HG03045 (cell line): ENCODE measurements around the gene ZKSCAN1.
A peak's percentile ranks its signal among the peaks of the same experiment; 100 is the strongest.
"Not testable (repeated sequence)": the region's sequence is repeated elsewhere in the genome, so short reads cannot be mapped to it uniquely, and the experiment has no call there.

Source experiments
- ATAC-seq: cut with Tn5 transposase; IDR thresholded peaks from one replicate; pipeline ENCODE4 v1.9.1; 2021; ENCODE audit warnings: mild to moderate bottlenecking, moderate library complexity; ENCODE audit not compliant: unreplicated experiment

ZKSCAN1 gene

DNA sequence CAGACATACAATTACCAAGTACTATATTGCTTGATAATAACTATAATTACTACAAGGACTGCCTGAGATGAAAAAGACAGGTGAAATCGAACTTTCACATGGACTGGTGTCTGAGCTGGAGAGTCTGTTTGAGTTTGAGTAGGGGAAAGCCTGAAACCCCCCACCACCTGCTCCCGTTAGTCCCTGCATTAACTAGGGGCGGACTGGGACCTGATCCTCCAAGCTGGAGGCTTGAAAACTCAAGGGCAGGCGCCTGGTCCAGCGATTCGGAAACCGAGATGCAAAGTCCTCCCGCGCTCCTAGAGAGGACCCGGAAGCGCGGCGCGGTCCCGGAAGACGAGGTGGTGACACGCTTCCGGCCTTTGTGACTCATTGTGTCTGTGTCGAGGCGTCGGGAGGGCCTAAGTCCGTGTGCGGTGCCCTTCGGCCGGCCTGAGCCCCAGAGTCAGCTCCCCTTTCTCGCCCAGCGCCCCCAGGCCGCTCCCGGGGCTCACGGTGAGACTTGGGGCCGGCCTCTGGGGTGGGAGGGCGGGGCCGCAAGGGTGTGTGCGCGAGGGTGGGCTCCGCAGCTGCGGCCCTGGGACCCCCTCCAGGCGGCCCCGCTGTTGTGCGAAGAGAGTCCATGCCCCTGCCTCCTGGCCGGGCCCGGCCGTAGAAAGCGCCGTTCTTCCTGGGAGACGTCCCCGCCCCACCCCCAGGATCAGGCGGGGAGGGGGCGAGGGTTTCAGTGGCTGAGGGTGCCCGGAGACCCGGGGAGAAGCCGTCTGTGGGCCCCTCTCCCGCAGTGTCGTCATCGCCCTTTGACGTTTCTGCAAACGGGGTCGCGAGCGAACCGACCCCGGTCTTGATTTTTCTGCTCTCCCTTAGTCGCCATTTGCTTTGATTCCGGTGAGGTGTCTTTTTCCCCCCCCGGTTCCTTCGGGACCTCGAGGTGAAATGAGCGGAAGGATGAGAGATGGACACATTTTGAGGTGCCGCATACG is at the start of gene ZKSCAN1:
TSS of gene ZKSCAN1 (plus strand) at position 365 of the 983 bp plus-strand sequence. CDS start 7,911 bp downstream, outside the sequence.
- peak; percentile 92 for ATAC-seq

DNA sequence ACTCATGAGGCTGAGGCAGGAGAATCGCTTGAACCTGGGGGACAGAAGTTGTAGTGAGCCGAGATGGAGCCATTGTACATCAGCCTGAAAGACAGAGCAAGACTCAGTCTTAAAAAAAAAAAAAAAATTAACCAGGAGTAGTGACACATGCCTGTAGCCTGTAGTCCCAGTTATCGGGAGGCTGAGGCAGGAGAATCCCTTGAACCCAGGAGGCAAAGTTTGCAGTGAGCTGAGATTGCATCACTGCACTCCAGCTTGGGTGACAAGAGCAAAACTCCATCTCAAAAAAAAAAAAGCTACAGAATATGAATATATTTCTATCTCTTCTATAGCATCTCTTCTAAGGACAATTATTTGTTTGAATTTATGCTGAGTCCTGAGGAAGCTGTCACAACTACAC is 46.1 kb upstream of the ZKSCAN1 start:
- ATAC-seq = no peak

DNA sequence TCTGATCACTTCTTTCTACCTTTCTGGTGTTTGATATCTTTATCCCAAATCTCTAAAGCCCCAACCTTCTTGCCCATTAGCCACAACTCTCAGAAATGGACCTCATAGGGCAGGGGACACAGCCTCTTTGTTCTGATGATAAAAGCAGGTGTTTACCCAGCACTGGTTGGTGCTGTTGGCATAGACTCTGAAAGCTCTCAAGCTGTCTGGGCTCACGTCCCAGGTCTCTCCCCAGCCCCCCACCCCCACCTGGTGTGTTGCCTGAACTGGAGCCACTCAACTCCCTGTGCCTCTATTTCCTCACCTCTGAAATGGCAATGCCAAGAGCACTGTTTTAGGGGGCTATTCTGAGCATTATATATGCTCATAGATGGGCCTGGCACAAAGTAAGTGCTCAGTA is 45.6 kb upstream of the ZKSCAN1 start:
- ATAC-seq = not testable (repeated sequence)

DNA sequence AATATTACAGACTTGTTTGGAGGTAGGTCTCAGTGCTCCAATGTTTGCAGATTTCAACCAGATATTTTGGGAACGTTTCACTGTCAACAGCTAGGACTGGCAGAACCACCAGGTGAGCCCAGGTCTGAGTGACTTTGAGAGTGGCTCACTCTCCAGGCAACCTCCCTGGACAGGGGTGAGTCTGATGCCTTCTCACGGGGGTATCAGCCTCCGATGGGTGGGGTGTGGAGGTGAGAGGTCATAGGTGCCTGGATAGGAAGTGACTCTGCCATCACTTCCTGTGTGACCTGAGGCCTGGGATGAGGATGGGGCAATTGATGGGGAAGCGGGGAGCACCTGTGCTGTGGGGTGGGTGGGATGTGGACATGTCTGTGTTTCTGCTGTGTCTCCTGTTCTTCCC is 44.2 kb upstream of the ZKSCAN1 start:
- ATAC-seq = no peak

DNA sequence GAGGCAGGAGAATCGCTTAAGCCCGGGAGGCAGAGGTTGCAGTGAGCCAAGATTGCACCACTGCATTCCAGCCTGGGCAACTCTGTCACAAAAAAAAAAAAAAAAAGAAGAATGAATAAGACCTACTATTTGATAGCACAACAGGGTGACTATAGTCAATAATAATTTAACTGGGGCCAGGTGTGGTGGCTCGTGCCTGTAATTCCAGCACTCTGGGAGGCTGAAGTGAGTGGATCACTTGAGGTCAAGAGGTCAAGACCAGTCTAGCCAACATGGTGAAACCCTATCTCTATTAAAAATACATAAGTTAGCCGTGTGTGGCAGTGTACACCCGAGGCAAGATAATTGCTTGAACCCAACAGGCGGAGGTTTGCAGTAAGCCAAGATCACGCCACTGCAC is 41.6 kb upstream of the ZKSCAN1 start:
- not testable (repeated sequence) for ATAC-seq

DNA sequence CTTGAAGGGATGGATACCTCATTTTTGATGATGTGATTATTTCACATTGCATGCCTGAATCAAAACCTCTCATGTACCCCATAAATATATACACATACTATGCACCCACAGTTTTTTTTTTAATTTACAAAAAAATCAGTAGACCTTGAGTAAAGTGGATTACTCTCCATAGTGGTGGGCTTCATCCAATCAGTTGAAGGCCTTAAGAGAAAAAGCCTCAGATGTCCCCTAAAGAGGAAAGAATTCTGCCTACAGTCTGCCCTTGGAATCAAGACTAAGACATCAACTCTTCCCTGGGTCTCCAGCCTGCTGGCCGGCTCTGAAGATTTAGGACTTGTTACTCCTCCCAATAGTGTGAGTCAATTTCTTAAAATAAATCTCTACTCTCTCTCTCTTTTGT is 40.7 kb upstream of the ZKSCAN1 start:
- no peak for ATAC-seq

DNA sequence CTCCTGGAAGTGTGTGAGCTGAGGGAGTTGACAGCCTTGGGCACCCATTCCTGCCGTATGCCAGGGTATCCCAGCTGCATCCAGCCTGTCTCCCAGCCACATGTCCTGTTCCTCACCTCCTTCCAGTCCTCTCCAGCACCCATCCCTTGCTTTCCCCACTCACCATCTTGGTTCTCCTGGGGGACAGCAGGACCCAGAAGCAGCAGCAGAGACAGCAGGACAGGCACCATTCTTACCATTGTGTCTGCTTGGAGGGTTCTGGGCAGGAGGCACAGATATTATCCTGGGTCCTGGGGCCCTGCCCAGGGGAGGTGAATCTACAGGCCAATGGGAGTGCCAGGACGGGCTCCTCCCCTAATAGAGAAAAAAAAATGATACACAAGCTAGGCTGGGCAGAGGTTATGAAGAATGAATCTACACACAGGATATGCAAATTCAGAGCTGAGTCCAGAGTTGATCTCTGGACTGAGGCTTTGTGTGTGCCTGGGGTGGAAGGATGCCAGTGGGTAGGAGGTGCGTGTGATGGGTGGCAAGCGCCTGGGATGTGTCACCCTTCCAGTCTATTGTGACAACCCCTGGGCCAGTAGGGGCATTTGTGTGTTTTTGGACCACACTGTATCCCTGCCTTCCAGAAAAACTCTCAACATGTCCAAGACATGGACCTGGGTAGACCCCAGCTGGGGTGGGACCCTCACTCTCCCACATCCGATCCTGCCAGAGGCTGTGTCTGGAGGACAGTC is 39.4 kb upstream of the ZKSCAN1 start, which contains the start of gene AZGP1:
TSS of gene AZGP1 (minus strand) at position 250 of the 740 bp plus-strand sequence. CDS start at position 239, 11 bp downstream.
- no peak for ATAC-seq

DNA sequence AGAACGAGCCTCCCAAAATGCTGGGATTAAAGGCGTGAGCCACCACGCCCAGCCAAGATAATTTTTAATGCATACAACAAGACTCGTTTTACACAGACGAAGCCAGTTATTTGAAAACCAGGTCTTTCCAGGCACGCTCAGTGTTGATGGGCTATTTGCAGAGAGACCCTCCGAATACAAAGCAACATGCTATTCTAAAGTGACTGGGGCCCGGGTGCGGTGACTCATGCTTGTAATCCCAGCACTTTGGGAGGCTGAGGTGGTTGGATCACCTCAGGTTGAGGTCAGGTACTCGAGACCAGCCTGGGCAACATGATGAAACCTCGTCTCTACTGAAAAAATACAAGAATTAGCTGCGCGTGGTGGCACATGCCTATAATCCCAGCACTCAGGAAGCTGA is 38.8 kb upstream of the ZKSCAN1 start:
- ATAC-seq = no peak

DNA sequence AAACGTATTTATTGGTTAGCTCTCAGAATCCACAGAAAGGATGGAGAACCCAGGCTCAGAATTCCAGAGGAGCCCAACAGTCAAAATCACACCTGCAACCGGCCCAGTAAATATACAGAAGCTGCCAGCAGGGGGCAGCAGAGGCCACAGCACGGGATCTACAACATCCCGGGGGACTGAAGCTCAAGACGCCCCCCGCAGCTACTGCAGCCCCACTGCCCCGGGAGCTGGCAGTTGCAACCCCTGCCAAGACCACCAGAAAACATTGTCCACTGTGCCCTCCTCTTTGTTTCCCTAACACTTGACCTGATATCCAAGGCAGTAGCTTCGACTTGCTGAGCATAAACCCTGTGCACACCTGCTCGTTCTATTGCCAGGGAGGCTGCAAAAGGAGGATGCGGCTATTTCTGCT is 35.6 kb upstream of the ZKSCAN1 start:
- ATAC-seq = not testable (repeated sequence)

DNA sequence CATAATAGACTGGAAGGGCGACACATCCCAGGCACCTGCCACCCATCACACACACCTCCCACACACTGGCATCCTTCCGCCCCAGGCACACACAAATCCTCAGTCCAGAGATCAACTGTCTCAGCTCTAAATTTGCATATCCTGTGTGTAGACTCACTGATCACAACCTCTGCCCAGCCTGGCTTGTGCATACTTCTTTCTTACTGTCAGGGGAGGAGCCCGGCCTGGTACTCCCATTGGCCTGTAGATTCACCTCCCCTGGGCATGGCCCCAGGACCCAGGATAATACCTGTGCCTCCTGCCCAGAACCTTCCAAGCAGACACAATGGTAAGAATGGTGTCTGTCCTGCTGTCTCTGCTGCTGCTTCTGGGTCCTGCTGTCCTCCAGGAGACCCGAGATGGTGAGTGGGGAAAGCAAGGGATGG is 34.9 kb upstream of the ZKSCAN1 start:
- ATAC-seq = not testable (repeated sequence)

DNA sequence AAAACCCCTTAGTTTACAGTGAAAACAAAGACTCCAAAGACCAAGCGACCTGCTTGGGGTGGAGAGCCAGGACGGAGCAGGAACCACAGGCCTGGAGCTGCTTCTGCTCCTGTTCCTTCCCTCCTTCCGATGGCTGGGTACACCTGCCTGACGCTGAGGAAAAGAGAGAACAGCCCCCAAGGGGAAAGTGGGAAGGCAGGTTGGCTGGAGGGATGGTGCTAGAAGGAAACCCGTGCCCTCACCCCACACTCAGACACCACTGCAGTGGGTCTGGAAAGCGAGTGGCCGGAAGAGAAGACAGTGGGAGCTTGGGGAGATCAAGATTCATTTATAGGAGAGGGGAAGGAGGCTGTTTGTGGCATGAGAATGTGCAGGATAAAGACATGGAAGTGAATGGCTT is 34.3 kb upstream of the ZKSCAN1 start:
- not testable (repeated sequence) for ATAC-seq

DNA sequence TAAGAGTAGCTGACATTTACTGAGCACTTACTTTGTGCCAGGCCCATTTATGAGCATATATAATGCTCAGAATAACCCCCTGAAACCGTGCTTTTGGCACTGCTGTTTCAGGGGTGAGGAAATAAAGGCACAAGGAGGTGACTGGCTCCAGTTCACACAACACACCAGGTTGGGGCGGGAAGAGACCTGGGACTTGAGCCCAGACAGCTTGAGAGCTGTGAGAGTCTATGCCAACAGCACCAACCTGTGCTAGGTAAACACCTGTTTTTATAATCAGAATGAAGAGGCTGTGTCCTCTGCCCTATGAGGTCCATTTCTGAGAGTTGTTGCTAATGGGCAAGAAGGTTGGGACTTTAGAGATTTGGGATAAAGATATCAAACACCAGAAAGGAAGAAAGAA is 30.8 kb upstream of the ZKSCAN1 start:
- ATAC-seq = no peak

DNA sequence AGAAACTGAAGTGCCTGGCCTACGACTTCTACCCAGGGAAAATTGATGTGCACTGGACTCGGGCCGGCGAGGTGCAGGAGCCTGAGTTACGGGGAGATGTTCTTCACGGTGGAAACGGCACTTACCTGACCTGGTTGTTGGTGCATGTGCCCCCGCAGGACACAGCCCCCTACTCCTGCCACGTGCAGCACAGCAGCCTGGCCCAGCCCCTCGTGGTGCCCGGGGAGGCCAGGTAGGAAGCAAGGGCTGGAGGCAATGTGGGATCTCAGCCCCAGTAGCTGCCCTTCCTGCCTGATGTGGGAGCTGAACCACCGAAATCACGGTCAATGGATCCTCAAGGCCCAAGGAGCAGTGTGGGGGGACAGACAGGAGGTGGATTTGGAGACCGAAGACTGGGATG is 28.1 kb upstream of the ZKSCAN1 start:
- not testable (repeated sequence) for ATAC-seq

DNA sequence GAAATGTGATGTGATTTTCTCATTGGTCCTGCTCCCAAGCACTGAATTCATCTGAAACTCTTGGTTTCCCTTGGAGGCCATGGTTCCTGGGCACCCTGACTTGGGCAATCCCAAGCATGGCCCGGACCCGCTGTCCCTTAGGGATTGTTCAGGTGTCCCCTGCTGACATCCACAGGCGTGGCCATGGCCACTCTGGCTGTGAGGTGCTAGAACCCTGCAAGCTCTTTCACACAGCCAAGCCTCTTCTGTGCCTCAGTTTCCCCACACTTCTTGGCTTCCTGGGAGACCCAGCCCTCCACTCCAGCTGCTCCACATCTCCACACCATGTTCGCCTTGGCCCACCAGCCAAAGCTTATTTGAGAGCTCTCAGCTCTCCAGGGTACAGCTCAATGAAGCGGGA is 27.6 kb upstream of the ZKSCAN1 start:
- ATAC-seq = no peak

DNA sequence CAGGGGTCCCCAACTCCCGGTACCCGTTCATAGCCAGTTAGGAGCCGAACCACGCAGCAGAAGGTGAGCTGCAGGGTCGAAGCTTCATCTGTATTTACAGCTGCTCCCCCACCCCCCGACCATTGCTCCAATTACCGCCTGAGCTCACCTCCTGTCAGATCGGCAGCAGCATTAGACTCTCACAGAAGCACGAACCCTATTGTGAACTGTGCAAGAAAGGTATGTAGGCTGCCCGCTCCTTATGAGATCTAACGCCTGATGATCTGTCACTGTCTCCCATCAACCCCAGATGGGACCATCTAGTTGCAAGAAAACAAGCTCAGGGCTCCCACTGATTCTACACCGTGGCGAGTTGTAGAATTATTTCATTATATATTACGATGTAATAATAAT is 24.9 kb upstream of the ZKSCAN1 start:
- no peak for ATAC-seq

DNA sequence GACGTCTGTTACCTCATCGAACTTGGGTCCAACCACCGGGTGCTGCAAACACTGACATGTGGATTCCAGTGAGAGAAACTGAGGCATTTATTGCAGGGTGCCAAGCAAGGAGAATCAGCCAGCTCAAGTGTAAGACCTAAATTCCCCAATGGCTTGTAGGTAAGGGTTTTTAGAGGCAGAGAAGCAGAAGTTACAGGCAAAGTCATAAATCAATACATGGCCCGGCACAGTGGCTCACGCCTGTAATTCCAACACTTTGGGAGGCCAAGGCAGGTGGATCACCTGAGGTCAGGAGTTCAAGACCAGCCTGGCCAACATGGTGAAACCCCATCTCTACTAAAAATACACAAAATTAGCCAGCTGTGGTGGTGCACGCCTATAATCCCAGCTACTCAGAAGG is 23.9 kb upstream of the ZKSCAN1 start:
- not testable (repeated sequence) for ATAC-seq

DNA sequence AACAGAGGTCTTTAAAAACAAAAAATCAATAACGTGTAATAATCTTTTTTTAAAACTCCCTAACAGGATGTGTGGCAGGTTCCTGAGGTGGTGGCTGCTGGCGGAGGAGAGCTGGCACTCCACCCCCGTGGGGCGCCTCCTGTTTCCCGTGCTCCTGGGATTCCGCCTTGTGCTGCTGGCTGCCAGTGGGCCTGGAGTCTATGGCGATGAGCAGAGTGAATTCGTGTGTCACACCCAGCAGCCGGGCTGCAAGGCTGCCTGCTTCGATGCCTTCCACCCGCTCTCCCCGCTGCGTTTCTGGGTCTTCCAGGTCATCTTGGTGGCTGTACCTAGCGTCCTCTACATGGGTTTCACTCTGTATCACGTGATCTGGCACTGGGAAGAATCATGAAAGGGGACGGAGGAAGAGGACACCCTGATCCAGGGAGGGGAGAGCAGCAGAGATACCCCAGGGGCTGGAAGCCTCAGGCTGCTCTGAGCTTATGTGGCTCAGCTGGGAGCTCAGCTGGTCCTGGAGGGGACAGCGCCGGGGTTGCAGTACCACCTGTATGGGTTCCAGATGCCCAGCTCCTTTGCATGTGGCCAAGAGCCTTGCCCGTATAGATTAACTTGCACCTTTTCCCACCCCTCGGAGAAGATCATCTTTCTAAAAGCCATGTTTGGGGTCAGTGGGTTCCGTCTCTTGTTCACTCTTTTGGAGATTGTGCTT is 22.9 kb upstream of the ZKSCAN1 start:
- no peak for ATAC-seq

DNA sequence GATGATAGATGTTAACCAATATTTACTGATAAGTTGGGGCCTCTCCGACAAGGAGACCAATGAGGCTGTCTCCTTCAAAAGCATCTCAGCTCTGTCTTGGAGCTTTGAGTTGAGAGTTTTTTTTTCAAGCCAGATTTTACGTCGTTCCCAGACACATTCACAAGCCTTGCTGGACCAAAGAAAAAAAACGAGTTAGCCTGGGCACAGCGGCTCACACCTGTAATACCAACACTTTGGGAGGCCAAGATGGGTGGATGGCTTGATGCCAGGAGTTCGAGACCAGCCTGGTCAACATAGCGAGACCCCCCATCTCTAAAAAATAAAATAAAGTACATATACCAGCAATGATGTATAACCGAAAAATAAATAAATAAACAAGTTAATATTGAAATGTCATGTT is 20.6 kb upstream of the ZKSCAN1 start:
- no peak for ATAC-seq

DNA sequence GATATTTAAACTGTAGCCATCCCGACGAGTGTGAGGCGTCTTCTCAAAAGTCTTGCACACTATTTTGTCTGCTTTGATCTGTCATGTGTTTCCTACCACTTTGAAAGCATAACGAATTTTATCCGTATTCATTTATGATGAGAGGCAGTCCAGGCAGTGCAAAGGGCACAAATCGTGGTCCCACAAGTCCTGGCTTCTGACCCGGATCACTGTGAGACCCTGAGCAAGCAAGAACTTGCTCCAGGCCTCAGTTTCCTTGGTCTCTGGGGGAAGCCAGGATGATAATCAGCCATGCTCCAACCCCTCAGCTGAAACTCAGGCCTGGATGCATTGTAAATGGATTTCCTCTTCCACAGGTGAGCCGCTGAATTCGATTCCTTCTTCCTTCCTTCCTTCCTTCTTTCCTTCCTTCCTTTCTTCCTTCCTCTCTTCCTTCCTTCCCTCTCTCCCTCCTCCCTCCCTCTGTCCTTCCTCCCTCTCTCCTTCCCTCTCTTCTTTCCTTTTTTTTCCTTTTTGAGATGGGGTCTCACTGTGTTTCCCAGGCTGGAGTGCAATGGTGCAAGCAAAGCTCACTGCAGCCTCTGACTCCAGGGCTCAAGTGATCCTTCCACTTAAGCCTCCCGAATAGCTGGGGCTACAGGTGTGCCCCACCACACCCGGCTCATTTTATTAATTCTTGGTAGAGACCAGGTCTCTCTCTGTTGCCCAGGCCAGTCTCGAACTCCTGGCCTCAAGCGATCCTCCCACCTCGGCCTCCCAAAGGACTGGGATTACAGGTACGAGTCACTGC is 18.4 kb upstream of the ZKSCAN1 start:
- ATAC-seq = no peak

DNA sequence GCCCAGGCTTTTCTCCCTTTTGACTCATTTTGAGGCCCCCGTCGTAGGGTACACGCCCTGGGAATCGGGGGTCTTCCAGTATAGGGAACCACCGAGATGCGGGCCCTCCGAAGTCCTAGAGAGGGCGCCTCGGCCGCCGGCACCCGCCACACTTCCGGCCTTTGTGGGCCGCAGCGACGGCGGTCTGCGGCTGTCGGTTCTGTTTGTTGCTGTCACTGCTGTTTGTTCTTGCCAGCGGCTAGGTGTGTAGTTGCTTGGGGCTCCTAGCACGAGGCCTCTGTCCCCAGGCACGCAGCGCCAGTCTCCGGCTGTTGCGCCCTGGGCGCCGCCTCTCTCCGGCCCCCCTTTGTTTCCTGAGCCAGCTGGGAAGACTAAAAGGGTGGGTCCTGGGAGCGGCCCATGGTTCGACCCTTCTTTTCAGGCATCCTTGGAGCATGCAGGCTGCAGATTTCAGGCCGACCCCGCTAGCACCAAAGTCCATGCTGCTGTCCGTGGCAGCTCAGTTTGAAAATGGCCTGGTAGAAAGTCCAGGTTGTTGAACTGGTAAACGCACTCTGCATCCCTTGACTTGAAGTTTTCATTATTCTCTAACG is 17.8 kb upstream of the ZKSCAN1 start:
- no peak for ATAC-seq
